ENCODE data around the gene MLF1. TPM values are rescaled to one million over a fixed set of nuclear protein-coding genes. Genes with fewer than 3 reads are reported as not detected.

Gene MLF1
- total and polyA plus RNA-seq, 2 of the 4 experiments (the other 2 are of a cell fraction): 4.7 to 5.2 TPM

GRCh38 chr3:158552124-158552523, 18.9 kb upstream of the MLF1 start:
- intact Hi-C loops (cut with micrococcal nuclease) (no loop called here), dilution Hi-C loops (cut with HindIII; ENCODE audit: low sequenced_read_pairs, unreplicated experiment) (no loop called here), in situ Hi-C loops (cut with MboI; ENCODE audit: low sequenced_read_pairs) (no loop called here)
- no peak for ATAC-seq (ENCODE audit: low read depth)
- no TSS peak for BruUV-seq (replicated peaks)
- Histone ChIP-seq H3K14ac (replicated peaks; ENCODE audit: low read depth, low read length) (no peak overlapping the region), H3K4me3 (ENCODE audit: insufficient read depth, low read depth, low read length) (no peak overlapping the region), H2BK120ac (ENCODE audit: low read depth, low read length) (no peak overlapping the region), H2AFZ (replicated peaks; ENCODE audit: low read length, poor library complexity) (no peak overlapping the region), H4K20me1 (ENCODE audit: insufficient read depth, low read length) (no peaks in the 10 kb centered on the region), H4K91ac (ENCODE audit: insufficient read depth, low read depth, low read length) (no peak overlapping the region), H3K23ac (ENCODE audit: low read depth, low read length) (no peak overlapping the region), H2AK5ac (ENCODE audit: low read depth, low read length) (no peak overlapping the region), H3K9ac (ENCODE audit: low read depth, low read length) (no peak overlapping the region), H3K9me3 (ENCODE audit: control insufficient read depth, insufficient read depth, low read length) (0 out of 2 replicates have a peak, but pooled peaks cover 2% of the 10 kb centered on the region), H3K4ac (ENCODE audit: low read depth, low read length) (no peak overlapping the region), H3K36me3 (ENCODE audit: control insufficient read depth, insufficient read depth, low read length) (no peaks in the 10 kb centered on the region), H3K79me1 (ENCODE audit: low read depth in 1 of 2, low read length in 2 of 2) (no peaks in the 10 kb centered on the region), H3K27ac (ENCODE audit: insufficient read depth, low read length) (no peak overlapping the region), H4K5ac (ENCODE audit: low read depth, low read length) (no peak overlapping the region), H2BK5ac (ENCODE audit: low read depth, low read length, poor library complexity, severe bottlenecking) (no peak overlapping the region), H3K4me2 (ENCODE audit: low read depth, low read length) (no peak overlapping the region), H4K8ac (ENCODE audit: low read depth in 2 of 2, low read length in 2 of 2) (no peak overlapping the region), H2AK9ac (replicated peaks; ENCODE audit: low read depth, low read length, poor library complexity) (no peak overlapping the region), H2BK15ac (ENCODE audit: low read depth, low read length) (no peak overlapping the region), H3K56ac (ENCODE audit: extremely low read depth, insufficient read depth, low read length) (no peak overlapping the region), H3K9me1 (ENCODE audit: insufficient read depth, low read length) (no peaks in the 10 kb centered on the region), H3K4me1 (ENCODE audit: control insufficient read depth, insufficient read depth, low read length) (0 out of 2 replicates have a peak, but pooled peaks cover 1% of the 10 kb centered on the region), H2BK20ac (ENCODE audit: low read depth, low read length) (no peak overlapping the region), H3K27me3 (ENCODE audit: control insufficient read depth, insufficient read depth, low read length) (no peaks in the 10 kb centered on the region), H3K18ac (ENCODE audit: low read depth, low read length) (no peak overlapping the region)
- ChIA-PET CTCF (no interaction called here), POLR2A (ENCODE audit: unreplicated experiment) (no interaction called here)
- no peak for DNase-seq
- no CpG with 5 or more reads among the region's 2 CpGs for WGBS, 2 experiments (ENCODE audit: extremely low coverage in 2 of 2, insufficient read length in 1 of 2)
- no peak for TF ChIP-seq BHLHE40 (IDR thresholded peaks at IDR 0.05; ENCODE audit: low read depth, low read length)
- TF ChIP-seq CEBPB (IDR thresholded peaks at IDR 0.05; ENCODE audit: low read depth, low read length): no peak
- no peak for TF ChIP-seq MAFK (IDR thresholded peaks at IDR 0.05; ENCODE audit: low read depth, low read length)
- TF ChIP-seq NFE2L2 (IDR thresholded peaks at IDR 0.05; ENCODE audit: low read depth, low read length): no peak
- TF ChIP-seq CTCF (conservative IDR thresholded peaks at IDR 0.05; ENCODE audit: low read depth, low read length): no peak
- no peak for TF ChIP-seq CHD1 (IDR thresholded peaks at IDR 0.05; ENCODE audit: low read depth, low read length)
- TF ChIP-seq RAD21 (IDR thresholded peaks at IDR 0.05; ENCODE audit: low read length): no peak
- TF ChIP-seq ELK1 (IDR thresholded peaks at IDR 0.05; ENCODE audit: borderline replicate concordance, low read depth, low read length): no peak
- TF ChIP-seq MAZ (IDR thresholded peaks at IDR 0.05; ENCODE audit: borderline replicate concordance, low read depth, low read length): no peak
- TF ChIP-seq SMC3 (IDR thresholded peaks at IDR 0.05; ENCODE audit: low read depth, low read length): no peak
- no peak for TF ChIP-seq RFX5 (IDR thresholded peaks at IDR 0.05; ENCODE audit: low read depth, low read length)
- no peak for TF ChIP-seq RCOR1 (IDR thresholded peaks at IDR 0.05; ENCODE audit: insufficient replicate concordance, low read length)
- no peak for TF ChIP-seq USF2 (IDR thresholded peaks at IDR 0.05; ENCODE audit: low read depth, low read length)
- TF ChIP-seq POLR2A (IDR thresholded peaks at IDR 0.05; ENCODE audit: low read depth, low read length): no peak
